HG03095 (cell line): ENCODE results near the gene PCCA.

Experiments used
- ATAC-seq: cut with Tn5 transposase; IDR thresholded peaks from one replicate; pipeline ENCODE4 v1.9.1; 2021; ENCODE audit warnings: moderate library complexity; ENCODE audit not compliant: unreplicated experiment

PCCA gene

GRCh38 chr13:100458673-100459072 is 369.8 kb downstream of the PCCA start:
- no peak for ATAC-seq

- no peak for ATAC-seq
Observed at GRCh38 chr13:100459747-100460146, 370.9 kb downstream of the PCCA start.

- ATAC-seq, result no peak
Observed at GRCh38 chr13:100460266-100460665, 371.4 kb downstream of the PCCA start.

- ATAC-seq, result no peak
Observed at GRCh38 chr13:100460791-100461190, 371.9 kb downstream of the PCCA start.

GRCh38 chr13:100461309-100462030 is 372.6 kb downstream of the PCCA start:
- no peak for ATAC-seq

- no peak for ATAC-seq
Observed at GRCh38 chr13:100464006-100464405, 375.1 kb downstream of the PCCA start.

- no peak for ATAC-seq
Observed at GRCh38 chr13:100465558-100465957, 376.7 kb downstream of the PCCA start.

GRCh38 chr13:100470866-100471505 is 382.1 kb downstream of the PCCA start:
- no peak for ATAC-seq

GRCh38 chr13:100473087-100473486 is 384.2 kb downstream of the PCCA start:
- no peak for ATAC-seq

GRCh38 chr13:100473501-100474044 is 384.7 kb downstream of the PCCA start:
- no peak for ATAC-seq

- ATAC-seq, result no peak
Observed at GRCh38 chr13:100476963-100477362, 388.1 kb downstream of the PCCA start.

GRCh38 chr13:100478107-100478809 is 389.4 kb downstream of the PCCA start:
- no peak for ATAC-seq

- no peak for ATAC-seq
Observed at GRCh38 chr13:100480676-100481075, 391.8 kb downstream of the PCCA start.

- no peak for ATAC-seq
Observed at GRCh38 chr13:100483139-100483538, 394.2 kb downstream of the PCCA start.

- no peak for ATAC-seq
Observed at GRCh38 chr13:100483841-100484381, 395.0 kb downstream of the PCCA start.

GRCh38 chr13:100484702-100485101 is 395.8 kb downstream of the PCCA start:
- no peak for ATAC-seq

- ATAC-seq, result no peak
Observed at GRCh38 chr13:100485265-100485664, 396.4 kb downstream of the PCCA start.

- ATAC-seq, result no peak
Observed at GRCh38 chr13:100490692-100491091, 401.8 kb downstream of the PCCA start.

GRCh38 chr13:100491164-100491842 is 402.4 kb downstream of the PCCA start:
- ATAC-seq, result no peak

GRCh38 chr13:100493418-100493817 is 404.5 kb downstream of the PCCA start:
- no peak for ATAC-seq

GRCh38 chr13:100495455-100495854 is 406.6 kb downstream of the PCCA start:
- no peak for ATAC-seq
